NCI-H2081 treated with DMSO at 0.1 percent for 48 hours (cell line): ENCODE data around the gene NEGR1.

Experiments used
- DNase-seq: peaks from one replicate; lab custom pipeline; 2025; lab: John Stamatoyannopoulos, UW

The NEGR1 gene

GRCh38 chr1:72023063-72023930 lies 259.0 kb downstream of the NEGR1 start:
- no peak for DNase-seq

- no peak for DNase-seq
Observed at GRCh38 chr1:72018562-72018961, 263.8 kb downstream of the NEGR1 start.

- DNase-seq: no peak
Observed at GRCh38 chr1:72015006-72015405, 267.3 kb downstream of the NEGR1 start.

- DNase-seq: no peak
Observed at GRCh38 chr1:72013161-72013560, 269.2 kb downstream of the NEGR1 start.

GRCh38 chr1:72011721-72012120 lies 270.6 kb downstream of the NEGR1 start:
- DNase-seq: no peak

GRCh38 chr1:72010094-72010431 lies 272.3 kb downstream of the NEGR1 start:
- no peak for DNase-seq

GRCh38 chr1:72009173-72010093 lies 272.9 kb downstream of the NEGR1 start:
- DNase-seq: no peak

- DNase-seq: no peak
Observed at GRCh38 chr1:72007312-72007711, 275.0 kb downstream of the NEGR1 start.

- no peak for DNase-seq
Observed at GRCh38 chr1:72006092-72006491, 276.2 kb downstream of the NEGR1 start.

GRCh38 chr1:72003092-72003491 lies 279.2 kb downstream of the NEGR1 start:
- DNase-seq: no peak

GRCh38 chr1:72000809-72001208 lies 281.5 kb downstream of the NEGR1 start:
- DNase-seq: no peak

GRCh38 chr1:71994646-71995045 lies 287.7 kb downstream of the NEGR1 start:
- DNase-seq: no peak

GRCh38 chr1:71987181-71987580 lies 295.2 kb downstream of the NEGR1 start:
- DNase-seq: no peak

- no peak for DNase-seq
Observed at GRCh38 chr1:71986160-71986559, 296.2 kb downstream of the NEGR1 start.

- DNase-seq: no peak
Observed at GRCh38 chr1:71980556-71980955, 301.8 kb downstream of the NEGR1 start.

GRCh38 chr1:71979882-71980281 lies 302.5 kb downstream of the NEGR1 start:
- DNase-seq: no peak

- DNase-seq: no peak
Observed at GRCh38 chr1:71967670-71968069, 314.7 kb downstream of the NEGR1 start.

GRCh38 chr1:71964188-71964587 lies 318.2 kb downstream of the NEGR1 start:
- no peak for DNase-seq

- no peak for DNase-seq
Observed at GRCh38 chr1:71956613-71957285, 325.6 kb downstream of the NEGR1 start.

GRCh38 chr1:71950579-71950978 lies 331.8 kb downstream of the NEGR1 start:
- no peak for DNase-seq

GRCh38 chr1:71949681-71950080 lies 332.7 kb downstream of the NEGR1 start:
- DNase-seq: no peak

GRCh38 chr1:71948561-71948960 lies 333.8 kb downstream of the NEGR1 start:
- DNase-seq: no peak

- DNase-seq: no peak
Observed at GRCh38 chr1:71944006-71944405, 338.3 kb downstream of the NEGR1 start.
